Astrocyte (in vitro differentiated cells and primary cell): ENCODE data around the gene KCTD20. TPM values are rescaled to one million over a fixed set of nuclear protein-coding genes. Genes with fewer than 3 reads are reported as not detected.
A peak's percentile ranks its signal among the peaks of the same experiment; 100 is the strongest.
"Not testable (repeated sequence)": the region's sequence is repeated elsewhere in the genome, so short reads cannot be mapped to it uniquely, and the experiment has no call there.

Experiments
- DNase-seq: peaks from one replicate; pipeline ENCODE4 v3.0.0-alpha.2; 2010; ENCODE audit warnings: low read depth
- FAIRE-seq: peaks from 2 replicates; lab custom pipeline; 2011; peaks lifted over from hg19 to GRCh38; lab: Jason Lieb, UNC
- H2AFZ ChIP-seq: 2 replicates; pipeline ENCODE4 v1.6.0; 2012; ENCODE audit warnings: low read depth, low read length, inconsistent platforms
- H3K27ac ChIP-seq: 2 replicates; pipeline ENCODE4 v1.5.1; 2011; ENCODE audit warnings: low read depth, low read length, inconsistent platforms
- H3K27me3 ChIP-seq: 2 replicates; pipeline ENCODE4 v1.6.0; 2011; ENCODE audit warnings: low read length, inconsistent platforms; ENCODE audit not compliant: insufficient read depth
- H3K36me3 ChIP-seq: 2 replicates; pipeline ENCODE4 v1.5.1; 2011; ENCODE audit warnings: low read length, inconsistent platforms; ENCODE audit not compliant: insufficient read depth
- H3K4me1 ChIP-seq: 2 replicates; pipeline ENCODE4 v1.5.1; 2011; ENCODE audit warnings: low read length, inconsistent platforms; ENCODE audit not compliant: insufficient read depth
- H3K4me2 ChIP-seq: 2 replicates; pipeline ENCODE4 v1.6.0; 2012; ENCODE audit warnings: low read length, inconsistent platforms
- H3K4me3 ChIP-seq: 2 replicates; pipeline ENCODE4 v1.5.1; 2011; ENCODE audit warnings: low read depth, mild to moderate bottlenecking, low read length, inconsistent platforms; ENCODE audit not compliant: insufficient read depth
- H3K79me2 ChIP-seq: 2 replicates; pipeline ENCODE4 v1.6.0; 2012; ENCODE audit warnings: mild to moderate bottlenecking, low read length, inconsistent platforms; ENCODE audit not compliant: insufficient read depth
- H3K9ac ChIP-seq: 2 replicates; pipeline ENCODE4 v1.6.0; 2012; ENCODE audit warnings: mild to moderate bottlenecking, low read length, inconsistent platforms
- H3K9me3 ChIP-seq: 2 replicates; pipeline ENCODE4 v1.5.1; 2012; ENCODE audit warnings: low read depth, mild to moderate bottlenecking, low read length, inconsistent platforms; ENCODE audit not compliant: insufficient read depth
- H4K20me1 ChIP-seq: 2 replicates; pipeline ENCODE4 v1.6.0; 2012; ENCODE audit warnings: low read length, inconsistent platforms; ENCODE audit not compliant: insufficient read depth
- H3K27ac Mint-ChIP-seq: one replicate; pipeline ENCODE4 v1.8.0; 2021; ENCODE audit warnings: mild to moderate bottlenecking, mixed read lengths; ENCODE audit not compliant: unreplicated experiment
- H3K27me3 Mint-ChIP-seq: one replicate; pipeline ENCODE4 v1.8.0; 2021; ENCODE audit warnings: low read depth, mixed read lengths; ENCODE audit not compliant: unreplicated experiment
- H3K36me3 Mint-ChIP-seq: one replicate; pipeline ENCODE4 v1.8.0; 2021; ENCODE audit warnings: low read depth, mixed read lengths; ENCODE audit not compliant: unreplicated experiment
- H3K4me1 Mint-ChIP-seq: one replicate; pipeline ENCODE4 v1.8.0; 2021; ENCODE audit warnings: low read depth, mixed read lengths; ENCODE audit not compliant: unreplicated experiment
- H3K4me3 Mint-ChIP-seq: one replicate; pipeline ENCODE4 v1.8.0; 2021; ENCODE audit warnings: mild to moderate bottlenecking, moderate library complexity, mixed read lengths; ENCODE audit not compliant: unreplicated experiment
- H3K9me3 Mint-ChIP-seq: one replicate; pipeline ENCODE4 v1.8.0; 2021; ENCODE audit warnings: mild to moderate bottlenecking, mixed read lengths; ENCODE audit not compliant: unreplicated experiment
- EZH2 ChIP-seq: IDR thresholded peaks from 2 replicates; pipeline ENCODE4 v1.6.1; 2012; ENCODE audit warnings: mild to moderate bottlenecking, low read length, inconsistent platforms; ENCODE audit not compliant: insufficient read depth
- total RNA-seq: library from RNA; stranded (reverse); gene quantifications from 2 replicates; pipeline ENCODE4 v1.2.1, GENCODE V29; 2021
- TF ChIP-seq, protein P1 (sequence below): IDR thresholded peaks from 2 replicates; pipeline ENCODE4 v1.5.1; 2011; ENCODE audit warnings: low read depth, mild to moderate bottlenecking, inconsistent platforms, low read length, moderate library complexity; ENCODE audit not compliant: insufficient read depth

The KCTD20 gene
- total RNA-seq, 1 donor from 2014 or later = 56.7 TPM

DNA sequence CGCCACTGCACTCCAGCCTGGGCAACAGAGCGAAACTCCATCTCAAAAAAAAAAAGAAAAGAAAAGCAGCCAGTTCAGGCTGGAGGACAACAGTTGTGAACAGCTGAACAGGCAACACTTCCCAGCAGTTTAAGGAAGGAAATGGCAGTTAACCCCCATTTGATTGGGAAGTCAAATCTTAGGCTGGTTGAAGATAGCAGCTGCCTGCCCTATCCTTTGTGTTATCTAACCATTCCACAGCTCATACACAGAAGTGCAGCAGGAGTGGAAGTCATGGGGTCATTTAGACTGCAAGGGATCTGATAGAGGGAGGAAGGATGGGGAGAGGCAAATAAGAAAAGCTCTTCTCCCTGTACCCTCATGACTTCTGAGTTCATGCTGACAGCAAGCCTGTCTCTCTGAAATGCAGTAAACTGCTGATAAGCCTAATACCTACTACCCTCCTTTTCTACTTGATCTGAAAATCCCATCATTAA is 35.3 kb downstream of the KCTD20 start:
- H3K27me3 Mint-ChIP-seq = no peaks in the 10 kb centered on the region
- H3K27ac ChIP-seq = no peak overlapping the region
- H3K27ac Mint-ChIP-seq = no peak overlapping the region
- H3K27me3 ChIP-seq = no peaks in the 10 kb centered on the region
- H3K4me3 ChIP-seq = no peak overlapping the region
- TF ChIP-seq EZH2 = no peak
- TF ChIP-seq, protein P1, sequence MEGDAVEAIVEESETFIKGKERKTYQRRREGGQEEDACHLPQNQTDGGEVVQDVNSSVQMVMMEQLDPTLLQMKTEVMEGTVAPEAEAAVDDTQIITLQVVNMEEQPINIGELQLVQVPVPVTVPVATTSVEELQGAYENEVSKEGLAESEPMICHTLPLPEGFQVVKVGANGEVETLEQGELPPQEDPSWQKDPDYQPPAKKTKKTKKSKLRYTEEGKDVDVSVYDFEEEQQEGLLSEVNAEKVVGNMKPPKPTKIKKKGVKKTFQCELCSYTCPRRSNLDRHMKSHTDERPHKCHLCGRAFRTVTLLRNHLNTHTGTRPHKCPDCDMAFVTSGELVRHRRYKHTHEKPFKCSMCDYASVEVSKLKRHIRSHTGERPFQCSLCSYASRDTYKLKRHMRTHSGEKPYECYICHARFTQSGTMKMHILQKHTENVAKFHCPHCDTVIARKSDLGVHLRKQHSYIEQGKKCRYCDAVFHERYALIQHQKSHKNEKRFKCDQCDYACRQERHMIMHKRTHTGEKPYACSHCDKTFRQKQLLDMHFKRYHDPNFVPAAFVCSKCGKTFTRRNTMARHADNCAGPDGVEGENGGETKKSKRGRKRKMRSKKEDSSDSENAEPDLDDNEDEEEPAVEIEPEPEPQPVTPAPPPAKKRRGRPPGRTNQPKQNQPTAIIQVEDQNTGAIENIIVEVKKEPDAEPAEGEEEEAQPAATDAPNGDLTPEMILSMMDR = no peak
- H3K36me3 ChIP-seq = peaks cover 34% of the 10 kb centered on the region
- peaks cover 2% of the 10 kb centered on the region for H3K4me1 ChIP-seq
- peaks cover 16% of the 10 kb centered on the region for H4K20me1 ChIP-seq
- no peak overlapping the region for H3K4me3 Mint-ChIP-seq
- H3K9ac ChIP-seq = no peak overlapping the region
- DNase-seq = no peak
- H2AFZ ChIP-seq = no peak overlapping the region
- H3K79me2 ChIP-seq = peaks cover 9% of the 10 kb centered on the region
- H3K4me1 Mint-ChIP-seq = peaks cover 6% of the 10 kb centered on the region
- FAIRE-seq = no peak
- peaks cover 19% of the 10 kb centered on the region for H3K36me3 Mint-ChIP-seq
- H3K9me3 ChIP-seq = no peaks in the 10 kb centered on the region
- no peak overlapping the region for H3K4me2 ChIP-seq
- H3K9me3 Mint-ChIP-seq = no peaks in the 10 kb centered on the region

DNA sequence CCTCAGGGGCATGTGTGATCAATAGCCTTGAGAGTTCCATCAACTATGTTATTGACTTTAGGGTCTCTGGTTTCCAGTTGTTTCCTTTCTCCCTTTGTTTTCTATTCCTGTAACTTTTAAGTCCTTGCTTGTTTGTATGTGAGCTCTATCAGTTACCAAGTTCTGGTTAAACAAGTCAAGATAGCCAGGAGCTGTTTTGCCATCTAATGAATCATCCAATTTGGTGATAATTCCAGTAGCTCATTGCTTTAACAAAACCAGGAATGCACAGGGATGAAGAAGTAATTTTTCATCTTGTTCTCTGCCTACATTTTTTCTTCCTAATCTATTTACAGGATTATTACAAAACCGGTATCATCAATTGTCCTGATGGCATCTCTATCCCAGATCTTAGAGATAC is 36.5 kb downstream of the KCTD20 start:
- no peak for TF ChIP-seq EZH2
- TF ChIP-seq, protein P1 = no peak
- DNase-seq = peak; percentile 40
- Histone ChIP-seq H3K9me3 (no peaks in the 10 kb centered on the region), H3K4me1 (peaks cover 2% of the 10 kb centered on the region), H3K36me3 (peaks cover 35% of the 10 kb centered on the region), H3K4me2 (no peak overlapping the region), H3K27ac (no peak overlapping the region), H3K4me3 (no peak overlapping the region), H3K9ac (no peak overlapping the region), H4K20me1 (peaks cover 16% of the 10 kb centered on the region), H2AFZ (no peak overlapping the region), H3K27me3 (no peaks in the 10 kb centered on the region), H3K79me2 (peaks cover 7% of the 10 kb centered on the region)
- Mint-ChIP-seq H3K9me3 (no peaks in the 10 kb centered on the region), H3K4me3 (no peak overlapping the region), H3K27ac (no peak overlapping the region), H3K27me3 (no peaks in the 10 kb centered on the region), H3K36me3 (peaks cover 20% of the 10 kb centered on the region), H3K4me1 (peaks cover 6% of the 10 kb centered on the region)
- FAIRE-seq = no peak

DNA sequence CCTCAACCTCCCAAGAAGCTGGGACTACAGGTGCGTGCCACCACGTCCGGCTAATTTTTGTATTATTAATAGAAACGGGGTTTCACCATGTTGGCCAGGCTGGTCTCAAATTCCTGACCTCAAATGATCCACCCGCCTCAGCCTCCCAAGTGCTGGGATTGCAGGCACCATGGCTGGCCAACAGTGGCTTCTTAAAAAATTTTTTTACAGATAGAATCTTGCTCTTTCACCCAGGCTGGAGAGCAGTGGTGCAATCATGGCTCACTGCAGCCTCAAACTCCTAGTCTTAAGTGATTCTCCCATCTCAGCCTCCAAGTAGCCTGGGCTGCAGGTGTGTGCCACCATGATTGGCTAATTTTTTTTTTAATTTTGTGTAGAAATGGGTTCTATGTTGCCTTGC is 40.5 kb downstream of the KCTD20 start:
- H3K27ac Mint-ChIP-seq, H3K27me3 Mint-ChIP-seq, FAIRE-seq, H3K9me3 ChIP-seq, H3K79me2 ChIP-seq, H3K9me3 Mint-ChIP-seq, H3K4me2 ChIP-seq, H3K27ac ChIP-seq, H2AFZ ChIP-seq, DNase-seq, H3K4me1 Mint-ChIP-seq, H3K9ac ChIP-seq, H3K27me3 ChIP-seq, H3K4me3 ChIP-seq, H3K4me3 Mint-ChIP-seq: not testable (repeated sequence)
- H3K36me3 ChIP-seq = peaks cover 42% of the 10 kb centered on the region
- peaks cover 13% of the 10 kb centered on the region for H3K4me1 ChIP-seq
- peaks cover 21% of the 10 kb centered on the region for H3K36me3 Mint-ChIP-seq
- peaks cover 26% of the 10 kb centered on the region for H4K20me1 ChIP-seq
